ENCODE data around the gene ST3GAL3.

- TF ChIP-seq CTCF (IDR thresholded peaks at IDR 0.05 in 4 of 5, conservative IDR thresholded peaks at IDR 0.05 in 1 of 5) (no peak), POLR2A (IDR thresholded peaks at IDR 0.05) (no peak)
These were observed 24.7 kb downstream of the ST3GAL3 start for GRCh38 chr1:43731867-43732531.
